Panc1 (cell line): ENCODE measurements around the gene SEC11A. TPM values are rescaled to one million over a fixed set of nuclear protein-coding genes. Genes with fewer than 3 reads are reported as not detected.
"Not testable (repeated sequence)": the region's sequence is repeated elsewhere in the genome, so short reads cannot be mapped to it uniquely, and the experiment has no call there.

Experiments
- ATAC-seq: fragments of 200-7000 bp; cut with Tn5 transposase; 2 replicates; pipeline ENCODE4 v1.9.1; 2020; ENCODE audit warnings: mild to moderate bottlenecking, moderate library complexity
- BruUV-seq: library from RNA; stranded (reverse); fragments of 400-500 nt; replicated peaks from 2 replicates; lab custom pipeline; 2021; lab: Mats Ljungman, UMichigan
- CTCF ChIA-PET: fragments of 300-600 bp; sonication (Branson Sonifier 250); formaldehyde crosslinking; loops from one replicate; lab custom pipeline; 2022; ENCODE audit warnings: antibody characterized with exemption; lab: Charles Lee
- POLR2A ChIA-PET: fragments of 300-600 bp; sonication (Branson Sonifier 250); formaldehyde crosslinking; loops from one replicate; lab custom pipeline; 2022; ENCODE audit warnings: antibody characterized with exemption; lab: Charles Lee
- DNase-seq: peaks from one replicate; pipeline ENCODE4 v3.0.0-alpha.2; 2010; ENCODE audit warnings: low read depth, low spot score
- H3K27ac ChIP-seq: 2 replicates; pipeline ENCODE4 v1.5.1; 2011; ENCODE audit warnings: mild to moderate bottlenecking, low read length, inconsistent platforms
- H3K27me3 ChIP-seq: fragments of 200-500 bp; sonication (Bioruptor generic); 2 replicates; pipeline ENCODE4 v1.6.0; 2014; ENCODE audit warnings: low read length, inconsistent platforms; ENCODE audit not compliant: control insufficient read depth, insufficient read depth
- H3K36me3 ChIP-seq: fragments of 200-500 bp; sonication (Bioruptor generic); 2 replicates; pipeline ENCODE4 v1.5.1; 2014; ENCODE audit warnings: inconsistent platforms, mild to moderate bottlenecking, low read length, moderate library complexity; ENCODE audit not compliant: control insufficient read depth, insufficient read depth
- H3K4me1 ChIP-seq: 2 replicates; pipeline ENCODE4 v1.5.1; 2011; ENCODE audit warnings: inconsistent platforms, mild to moderate bottlenecking, low read length, moderate library complexity; ENCODE audit not compliant: control insufficient read depth, insufficient read depth
- H3K4me3 ChIP-seq, 2 experiments: 2 replicates each; pipeline ENCODE4 v1.5.1; 2011 to 2012; ENCODE audit warnings: low read depth in 2 of 2, low read length in 2 of 2, mild to moderate bottlenecking in 2 of 2, inconsistent platforms in 1 of 2, moderate library complexity in 1 of 2
- H3K9me3 ChIP-seq: fragments of 200-500 bp; sonication (Bioruptor generic); 2 replicates; pipeline ENCODE4 v1.5.1; 2014; ENCODE audit warnings: low read depth, mild to moderate bottlenecking, inconsistent platforms, low read length, moderate library complexity; ENCODE audit not compliant: control insufficient read depth, insufficient read depth
- CTCF ChIP-seq: fragments of 450-650 bp; IDR thresholded peaks from 2 replicates; pipeline ENCODE4 v1.5.1; 2017; ENCODE audit warnings: mild to moderate bottlenecking
- POLR2AphosphoS5 ChIP-seq: IDR thresholded peaks from 2 replicates; pipeline ENCODE4 v1.6.1; 2012; ENCODE audit warnings: mild to moderate bottlenecking, low read depth, low read length, moderate library complexity
- REST ChIP-seq, 2 experiments: IDR thresholded peaks; 2 replicates each; pipeline ENCODE4 v1.6.1; 2011 to 2012; ENCODE audit warnings: low read depth in 2 of 2, control low read depth in 1 of 2, low read length in 1 of 2, mild to moderate bottlenecking in 1 of 2, moderate library complexity in 1 of 2; ENCODE audit not compliant: insufficient read depth in 1 of 2
- SIN3A ChIP-seq: IDR thresholded peaks from 2 replicates; pipeline ENCODE4 v1.6.1; 2012; ENCODE audit warnings: low read depth, mild to moderate bottlenecking, low read length, moderate library complexity, borderline replicate concordance; ENCODE audit not compliant: insufficient read depth
- TCF7L2 ChIP-seq: IDR thresholded peaks from 2 replicates; pipeline ENCODE4 v1.6.1; 2011; ENCODE audit warnings: mild to moderate bottlenecking, low read depth, low read length, inconsistent platforms
- in situ Hi-C: cut with HindIII; loops from 2 replicates; pipeline ENCODE4 v1.10.0; 2016; ENCODE audit warnings: low sequenced_read_pairs, low pct_unique_long_range_greater_than_20kb
- intact Hi-C: fragments of 100-400 bp; cut with micrococcal nuclease; formaldehyde crosslinking; loops from one replicate; pipeline ENCODE4 v1.10.0; 2022; ENCODE audit not compliant: unreplicated experiment
- total RNA-seq: library from RNA; stranded (reverse); gene quantifications from one replicate; pipeline ENCODE4 v1.2.1, GENCODE V29; 2021; ENCODE audit not compliant: unreplicated experiment

Gene SEC11A
- total RNA-seq, 1 experiment from 2014 or later, result 164 TPM

DNA sequence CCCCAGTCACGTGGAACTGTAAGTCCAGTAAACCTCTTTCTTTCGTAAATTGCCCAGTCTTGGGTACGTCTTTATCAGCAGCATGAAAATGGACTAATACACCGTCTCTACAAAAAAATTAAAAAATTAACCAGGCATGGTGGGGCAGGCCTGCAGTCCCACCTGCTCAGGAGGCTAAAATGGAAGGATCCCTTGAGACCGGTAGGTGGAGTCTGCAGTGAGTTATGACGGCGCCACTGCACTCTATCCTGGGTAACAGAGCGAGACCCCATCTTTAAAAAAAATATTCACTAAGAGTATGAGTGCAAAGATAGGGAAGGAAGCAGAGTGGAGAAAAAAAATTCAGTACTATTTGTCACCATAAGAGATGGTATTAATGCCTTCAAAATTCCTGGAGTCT lies 25.6 kb downstream of the SEC11A start:
- Histone ChIP-seq H3K36me3 (peaks cover 8% of the 10 kb centered on the region; the same call in 1 of the 2 replicates), H3K4me1 (no peaks in the 10 kb centered on the region), H3K27ac (no peak overlapping the region), H3K4me3 (no peak overlapping the region), H3K27me3 (no peaks in the 10 kb centered on the region), H3K9me3 (no peaks in the 10 kb centered on the region)
- no TSS peak for BruUV-seq
- POLR2A ChIA-PET, result no interaction called here
- intact Hi-C loops (no loop called here), in situ Hi-C loops (no loop called here)
- no peak for ATAC-seq
- TF ChIP-seq TCF7L2 (no peak), REST (IDR thresholded peaks at IDR 0.05; ENCODE audit: insufficient read depth in 1 of 2, low read depth in 2 of 2, low read length in 1 of 2) (no peak), SIN3A (no peak), CTCF (no peak), POLR2AphosphoS5 (no peak)
- no peak for DNase-seq
- CTCF ChIA-PET, result no interaction called here

- intact Hi-C loops (no loop called here), in situ Hi-C loops (no loop called here)
- Histone ChIP-seq H3K36me3 (peaks cover 8% of the 10 kb centered on the region; the same call in 1 of the 2 replicates), H3K27ac (no peak overlapping the region), H3K4me3 (no peak overlapping the region), H3K4me1 (no peaks in the 10 kb centered on the region), H3K27me3 (no peaks in the 10 kb centered on the region), H3K9me3 (no peaks in the 10 kb centered on the region)
- ATAC-seq (no peak), DNase-seq (no peak)
- ChIA-PET POLR2A (no interaction called here), CTCF (no interaction called here)
- TF ChIP-seq REST (IDR thresholded peaks at IDR 0.05; ENCODE audit: insufficient read depth in 1 of 2, low read depth in 2 of 2, low read length in 1 of 2) (no peak), CTCF (no peak), SIN3A (no peak), TCF7L2 (no peak), POLR2AphosphoS5 (no peak)
- no TSS peak for BruUV-seq
These were observed 26.1 kb downstream of the SEC11A start for GRCh38 chr15:84689858-84690257.

DNA sequence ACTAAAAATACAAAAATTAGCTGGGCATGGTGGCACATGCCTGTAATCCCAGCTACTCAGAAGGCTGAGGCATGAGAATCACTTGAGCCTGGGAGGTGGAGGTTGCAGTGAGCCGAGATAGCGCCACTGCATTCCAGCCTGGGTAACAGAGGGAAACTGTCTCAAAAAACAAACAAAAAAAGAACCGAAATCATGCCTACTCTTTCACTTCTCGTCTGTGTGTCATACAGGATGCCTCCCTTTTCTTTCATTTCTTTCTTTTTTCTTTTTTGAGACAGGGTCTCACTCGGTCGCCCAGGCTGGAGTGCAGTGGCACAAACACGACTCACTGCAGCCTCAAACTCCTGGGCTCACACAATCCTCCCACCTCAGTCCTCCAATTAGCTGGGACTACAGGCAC lies 29.5 kb downstream of the SEC11A start:
- in situ Hi-C loops, ATAC-seq, BruUV-seq, POLR2A ChIA-PET, H3K27ac ChIP-seq, H3K4me3 ChIP-seq, CTCF ChIA-PET, H3K4me1 ChIP-seq, DNase-seq, H3K9me3 ChIP-seq, H3K27me3 ChIP-seq, intact Hi-C loops, H3K36me3 ChIP-seq: not testable (repeated sequence)
